Activated CD4-positive, alpha-beta memory T cell treated with anti-CD3 and anti-CD28 coated beads for 36 hours (primary cell): ENCODE data around the gene PTOV1. TPM values are rescaled to one million over a fixed set of nuclear protein-coding genes. Genes with fewer than 3 reads are reported as not detected.

Source experiments
- CTCF ChIA-PET: fragments of 350-600 bp; sonication (Branson Sonifier 250); formaldehyde crosslinking; loops from one replicate; lab custom pipeline; 2021; ENCODE audit warnings: antibody characterized with exemption, inconsistent platforms; lab: Charles Lee
- POLR2A ChIA-PET: fragments of 350-600 bp; sonication (Branson Sonifier 250); formaldehyde crosslinking; loops from one replicate; lab custom pipeline; 2021; ENCODE audit warnings: antibody characterized with exemption; lab: Charles Lee
- DNase-seq: peaks from one replicate; pipeline ENCODE4 v3.0.0-alpha.2; 2020
- H3K27ac Mint-ChIP-seq: one replicate; pipeline ENCODE4 v1.8.0; 2021; ENCODE audit warnings: mixed read lengths
- H3K27me3 Mint-ChIP-seq: one replicate; pipeline ENCODE4 v1.8.0; 2021; ENCODE audit warnings: mixed read lengths
- H3K36me3 Mint-ChIP-seq: one replicate; pipeline ENCODE4 v1.8.0; 2021; ENCODE audit warnings: mixed read lengths
- H3K4me1 Mint-ChIP-seq: one replicate; pipeline ENCODE4 v1.8.0; 2021; ENCODE audit warnings: low read depth, mixed read lengths
- H3K4me3 Mint-ChIP-seq: one replicate; pipeline ENCODE4 v1.8.0; 2021; ENCODE audit warnings: mild to moderate bottlenecking, mixed read lengths
- H3K9me3 Mint-ChIP-seq: one replicate; pipeline ENCODE4 v1.8.0; 2021; ENCODE audit warnings: mixed read lengths
- intact Hi-C: fragments of 100-400 bp; cut with micrococcal nuclease; formaldehyde crosslinking; loops from one replicate; pipeline ENCODE4 v1.15.1; 2023
- microRNA-seq: library from miRNA; unstranded; fragments of <30 nt; microRNA quantifications from one replicate; pipeline ENCODE4 v1.2.0, GENCODE V29; 2022; ENCODE audit warnings: borderline number of aligned reads, borderline microRNAs expressed, borderline replicate concordance
- total RNA-seq, 2 experiments: library from RNA; stranded (reverse); gene quantifications; one replicate each; pipeline ENCODE4 v1.2.3, GENCODE V29; 2021

PTOV1 gene
- total RNA-seq, 2 experiments from 2014 or later = 105 to 108 TPM

GRCh38 chr19:49895566-49896297 lies 44.8 kb downstream of the PTOV1 start:
- peak overlapping the region; percentile 100 for H3K27ac Mint-ChIP-seq
- intact Hi-C loops = loop anchor here (2.0 kb wide), 1 partner anchor 45 kb away; the partner anchor contains the start of gene PTOV1
- H3K4me1 Mint-ChIP-seq = peaks cover 71% of the 10 kb centered on the region
- ChIA-PET POLR2A (interaction anchor here (0.6 to 7.2 kb wide), 7 partner anchors 13 to 1430 kb away, joined by 5 to 77 read pairs (median 7); partner anchors contain the start of genes AKT1S1, ATF5, NUP62 and TBC1D17), CTCF (interaction anchor here (1.3 to 2.8 kb wide), 2 partner anchors 16 to 26 kb away, joined by 3 to 15 read pairs; no protein-coding TSS in a partner anchor)
- no peaks in the 10 kb centered on the region for H3K9me3 Mint-ChIP-seq
- DNase-seq = peak; percentile 83
- H3K36me3 Mint-ChIP-seq = peaks cover 43% of the 10 kb centered on the region
- peak overlapping the region; percentile 87 for H3K4me3 Mint-ChIP-seq
- H3K27me3 Mint-ChIP-seq = no peaks in the 10 kb centered on the region

GRCh38 chr19:49896863-49897621 lies 46.1 kb downstream of the PTOV1 start, which contains the start of gene IL4I1:
Gene IL4I1, minus strand, starts transcription at chr19:49896887. Its CDS starts 727 bp downstream, at chr19:49896160.
- Mint-ChIP-seq H3K4me3 (peak within 1 kb of the TSS; percentile 87), H3K36me3 (peaks cover 33% of the 10 kb centered on the region), H3K9me3 (no peaks in the 10 kb centered on the region), H3K27ac (peak within 1 kb of the TSS; percentile 100), H3K4me1 (peaks cover 62% of the 10 kb centered on the region), H3K27me3 (no peaks in the 10 kb centered on the region)
- peak; percentile 87 for DNase-seq
- ChIA-PET POLR2A (interaction anchor here (1.0 to 7.2 kb wide), 8 partner anchors 10 to 257 kb away, joined by 4 to 77 read pairs (median 6); partner anchors contain the start of genes AKT1S1, ATF5, NUP62 and TBC1D17), CTCF (interaction anchor here (1.0 to 1.4 kb wide), 2 partner anchors 15 to 345 kb away, joined by 3 to 14 read pairs; no protein-coding TSS in a partner anchor)
- intact Hi-C loops = loop anchor here (1.0 to 2.0 kb wide), 5 partner anchors 14 to 46 kb away; partner anchors contain the start of genes AKT1S1, ATF5, NUP62 and PTOV1

GRCh38 chr19:49904136-49904535 lies 53.2 kb downstream of the PTOV1 start:
- no peaks in the 10 kb centered on the region for H3K9me3 Mint-ChIP-seq
- H3K36me3 Mint-ChIP-seq = peaks cover 33% of the 10 kb centered on the region
- H3K4me1 Mint-ChIP-seq = peaks cover 49% of the 10 kb centered on the region
- ChIA-PET POLR2A (no interaction called here), CTCF (no interaction called here)
- H3K4me3 Mint-ChIP-seq = no peak overlapping the region
- intact Hi-C loops = no loop called here
- H3K27me3 Mint-ChIP-seq = no peaks in the 10 kb centered on the region
- peak overlapping the region; percentile 49 for H3K27ac Mint-ChIP-seq
- no peak for DNase-seq

DNA sequence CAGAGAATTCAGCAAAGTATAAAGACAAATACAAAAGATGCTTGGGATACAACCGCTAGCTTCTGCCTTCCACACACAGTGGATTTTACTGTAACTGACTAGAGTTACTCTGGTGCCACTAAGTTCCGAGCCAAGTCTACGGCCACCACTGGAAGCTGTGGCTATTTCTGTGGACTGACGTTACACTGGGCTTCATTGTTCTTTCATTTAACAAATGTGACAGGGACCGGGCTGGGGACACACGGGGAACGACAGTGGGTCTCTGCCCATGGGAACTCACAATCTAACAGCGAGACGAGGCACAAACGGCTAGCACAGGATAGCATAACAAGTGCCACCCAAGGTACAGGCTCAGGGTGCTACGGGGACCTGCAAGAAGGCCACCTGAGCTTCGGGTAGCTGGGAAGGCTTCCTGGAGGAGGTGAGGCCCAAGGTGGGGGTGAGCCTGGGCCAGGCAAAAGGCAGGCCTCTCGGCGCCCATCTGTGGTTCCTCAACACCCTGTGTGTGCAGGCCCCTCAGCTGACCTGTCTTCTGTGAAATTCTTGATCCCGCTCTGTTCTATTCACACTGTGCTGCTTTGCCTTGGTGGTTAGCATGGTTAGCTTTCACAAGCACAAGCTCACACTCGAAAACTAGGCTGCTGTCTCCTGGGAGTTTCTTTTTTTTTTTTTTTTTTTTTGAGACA lies 56.1 kb downstream of the PTOV1 start:
- POLR2A ChIA-PET = interaction anchor here (0.8 to 1.9 kb wide), 3 partner anchors 9 to 21 kb away, joined by 3 to 5 read pairs (median 4); no protein-coding TSS in a partner anchor
- Mint-ChIP-seq H3K9me3 (no peaks in the 10 kb centered on the region), H3K4me1 (peaks cover 69% of the 10 kb centered on the region), H3K36me3 (peaks cover 52% of the 10 kb centered on the region), H3K4me3 (no peak overlapping the region), H3K27me3 (no peaks in the 10 kb centered on the region), H3K27ac (peak overlapping the region; percentile 72)
- no peak for DNase-seq
- CTCF ChIA-PET = no interaction called here
- intact Hi-C loops = no loop called here

DNA sequence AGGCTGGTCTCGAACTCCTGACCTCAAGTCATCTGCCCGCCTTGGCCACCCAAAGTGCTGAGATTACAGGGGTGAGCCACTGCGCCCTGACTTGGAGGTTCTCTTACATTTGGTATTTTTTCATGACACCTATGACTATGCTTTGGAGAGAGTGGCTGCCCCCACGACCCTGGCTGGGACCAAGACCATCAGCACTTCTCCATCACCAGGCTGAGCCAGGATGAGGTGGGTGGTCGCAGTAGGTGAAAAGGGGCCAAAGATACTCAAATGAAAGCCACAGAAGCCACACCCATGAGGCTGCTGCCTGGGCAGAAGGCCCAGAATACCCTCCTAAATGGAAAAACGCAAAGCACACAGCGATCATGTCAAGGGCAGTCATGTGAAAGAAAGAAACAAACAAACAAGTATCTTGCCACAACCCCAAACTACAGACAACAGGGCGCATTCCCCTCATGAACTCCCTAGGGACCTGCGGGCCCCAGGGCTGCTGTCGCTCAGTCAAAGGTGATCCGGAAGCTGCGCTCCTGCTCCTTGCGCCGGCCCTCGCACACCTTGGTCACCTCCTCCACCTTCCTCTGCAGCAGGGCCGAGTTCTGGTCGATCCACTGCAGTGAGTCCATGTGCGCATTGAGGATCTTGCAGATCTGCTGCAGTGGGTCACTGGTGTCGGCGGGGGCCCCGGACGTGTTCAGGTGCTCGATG lies 56.9 kb downstream of the PTOV1 start:
- DNase-seq = peak; percentile 22
- H3K4me1 Mint-ChIP-seq = peaks cover 76% of the 10 kb centered on the region
- peaks cover 58% of the 10 kb centered on the region for H3K36me3 Mint-ChIP-seq
- no peaks in the 10 kb centered on the region for H3K27me3 Mint-ChIP-seq
- ChIA-PET CTCF (interaction anchor here (0.6 kb wide), 1 partner anchor 61 kb away, joined by 3 read pairs; no protein-coding TSS in a partner anchor), POLR2A (interaction anchor here (1.5 to 1.9 kb wide), 3 partner anchors 10 to 20 kb away, joined by 4 to 7 read pairs (median 5); no protein-coding TSS in a partner anchor)
- peak overlapping the region; percentile 72 for H3K27ac Mint-ChIP-seq
- intact Hi-C loops = no loop called here
- no peaks in the 10 kb centered on the region for H3K9me3 Mint-ChIP-seq
- H3K4me3 Mint-ChIP-seq = no peak overlapping the region

DNA sequence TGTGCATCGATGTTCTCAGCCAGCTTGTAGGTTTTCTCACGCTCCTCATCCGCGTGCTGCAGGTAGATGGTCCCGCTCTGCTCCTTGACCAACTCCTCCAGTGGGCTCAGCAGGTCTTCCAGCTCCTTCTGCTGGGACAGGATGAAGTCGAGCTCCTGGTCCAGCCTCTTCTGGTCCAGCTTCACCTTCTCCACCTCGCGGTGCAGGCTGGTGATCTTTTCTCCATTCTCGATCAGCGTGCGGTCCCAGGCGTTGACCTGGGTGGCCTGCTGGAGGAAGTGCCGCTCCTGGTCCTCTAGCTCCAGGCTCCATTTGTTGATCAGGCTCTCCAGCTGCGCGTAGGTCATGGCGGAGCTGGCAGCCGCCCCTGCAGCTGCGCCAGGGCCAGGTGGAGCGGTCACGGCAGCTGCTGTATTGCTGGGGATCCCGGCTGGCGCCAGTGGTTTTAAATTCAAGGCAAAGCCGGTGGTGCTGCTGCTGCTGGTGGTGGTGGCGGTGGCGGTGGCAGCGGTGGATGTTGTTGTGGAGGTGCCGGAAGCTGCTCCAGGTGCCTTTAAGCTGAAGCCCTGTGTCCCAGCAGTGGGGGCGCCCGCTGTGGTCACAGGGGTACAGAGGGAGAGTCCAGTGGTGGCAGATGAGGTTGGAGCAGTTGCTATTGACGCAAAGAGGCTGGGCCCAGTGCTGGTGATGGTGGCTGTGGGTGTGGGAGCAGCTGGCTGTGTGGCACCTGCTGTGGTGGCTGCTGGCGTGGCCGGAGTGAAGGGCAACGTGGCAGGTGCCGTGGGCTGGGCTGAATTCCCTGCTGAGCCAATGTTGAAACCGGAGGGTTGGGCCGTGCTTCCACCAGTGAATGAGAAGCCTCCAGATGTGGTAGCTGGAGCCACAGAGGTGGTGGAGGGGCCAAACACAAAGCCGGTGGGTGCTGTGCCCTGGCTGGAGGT lies 57.8 kb downstream of the PTOV1 start:
- Mint-ChIP-seq H3K4me3 (no peak overlapping the region), H3K27me3 (no peaks in the 10 kb centered on the region), H3K36me3 (peaks cover 66% of the 10 kb centered on the region), H3K9me3 (no peaks in the 10 kb centered on the region), H3K27ac (peak overlapping the region; percentile 72), H3K4me1 (peaks cover 78% of the 10 kb centered on the region)
- POLR2A ChIA-PET = interaction anchor here (1.0 to 1.9 kb wide), 3 partner anchors 11 to 19 kb away, joined by 4 to 7 read pairs (median 5); no protein-coding TSS in a partner anchor
- CTCF ChIA-PET = interaction anchor here (0.6 kb wide), 1 partner anchor 62 kb away, joined by 3 read pairs; no protein-coding TSS in a partner anchor
- intact Hi-C loops = no loop called here
- no peak for DNase-seq

DNA sequence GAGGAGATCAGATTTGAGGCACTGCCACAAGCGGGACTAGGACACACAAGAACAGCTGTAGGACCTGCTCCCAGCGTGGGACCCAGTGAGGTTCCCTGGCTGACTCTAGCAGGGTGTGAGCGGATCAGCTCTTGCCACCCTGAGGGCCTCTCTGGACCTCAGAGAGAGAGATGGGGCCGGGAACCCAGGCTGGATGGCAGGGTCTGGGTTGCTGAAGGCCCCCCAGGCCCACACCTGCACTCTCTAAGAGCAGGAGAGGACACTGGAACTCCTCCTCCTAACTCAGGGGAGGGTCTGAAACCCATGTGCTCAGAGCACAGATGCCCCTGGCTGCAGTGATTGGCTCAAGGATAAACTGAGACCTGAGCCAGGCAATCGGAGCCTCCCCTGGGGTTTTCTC lies 59.2 kb downstream of the PTOV1 start:
- Mint-ChIP-seq H3K27me3 (no peaks in the 10 kb centered on the region), H3K27ac (peak overlapping the region; percentile 97), H3K9me3 (no peaks in the 10 kb centered on the region), H3K4me1 (peaks cover 81% of the 10 kb centered on the region), H3K36me3 (peaks cover 78% of the 10 kb centered on the region), H3K4me3 (no peak overlapping the region)
- intact Hi-C loops = loop anchor here (2.0 kb wide), 1 partner anchor 19 kb away; the partner anchor contains the start of genes ATF5 and NUP62
- DNase-seq = no peak
- POLR2A ChIA-PET = interaction anchor here (0.6 to 3.6 kb wide), 2 partner anchors 15 to 799 kb away, joined by 3 to 77 read pairs; partner anchors contain the start of gene IL4I1
- CTCF ChIA-PET = interaction anchor here (0.7 to 3.7 kb wide), 2 partner anchors 20 to 28 kb away, joined by 3 to 11 read pairs; no protein-coding TSS in a partner anchor

Small RNAs within 50 kb of the gene (microRNA-seq; reads per million reads assigned to microRNA genes)
- 4.7 reads per million, percentile 12 among the genes with 10 or more reads in this experiment for gene MIR4749
- gene MIR4750 = 2.0 reads per million
- gene MIR6800 = not detected

Other genes starting within 250 kb of the PTOV1 start
- 10 to 100 TPM; 12.2 to 14.4 TPM for gene RRAS, start 211.0 kb upstream of the PTOV1 start, total RNA-seq
- gene SCAF1, start 208.9 kb upstream of the PTOV1 start, total RNA-seq = 10 to 100 TPM; 57.4 to 58.6 TPM
- gene IRF3, start 185.3 kb upstream of the PTOV1 start, total RNA-seq = 100 to 1,000 TPM; 143 to 156 TPM
- 10 to 100 TPM; 87.2 to 89.1 TPM for gene BCL2L12, start 185.2 kb upstream of the PTOV1 start, total RNA-seq
- gene PRMT1, start 173.9 kb upstream of the PTOV1 start, total RNA-seq = 100 to 1,000 TPM; 315 to 325 TPM
- gene ADM5, start 161.6 kb upstream of the PTOV1 start, total RNA-seq = 1 to 10 TPM; 2.9 to 3.0 TPM
- 1 to 10 TPM; 1.4 to 1.6 TPM for gene CPT1C, start 160.0 kb upstream of the PTOV1 start, total RNA-seq
- gene TSKS, start 87.9 kb upstream of the PTOV1 start, total RNA-seq = under 1 TPM; 0.40 to 0.63 TPM
- 10 to 100 TPM; 86.0 to 88.4 TPM for gene AP2A1, start 84.2 kb upstream of the PTOV1 start, total RNA-seq
- 10 to 100 TPM; 15.2 to 16.2 TPM for gene FUZ, start 37.9 kb upstream of the PTOV1 start, total RNA-seq
- gene MED25, start 32.9 kb upstream of the PTOV1 start, total RNA-seq = 10 to 100 TPM; 45.6 to 50.2 TPM
- gene PNKP, start 16.4 kb downstream of the PTOV1 start, total RNA-seq = 10 to 100 TPM; 88.7 to 98.6 TPM
- 10 to 100 TPM; 19.6 TPM for gene AKT1S1, start 26.2 kb downstream of the PTOV1 start, total RNA-seq
- gene TBC1D17, start 26.5 kb downstream of the PTOV1 start, total RNA-seq = 10 to 100 TPM; 32.5 to 34.7 TPM
- gene IL4I1, start 45.7 kb downstream of the PTOV1 start, total RNA-seq = 100 to 1,000 TPM; 108 to 111 TPM
- 10 to 100 TPM; 24.5 to 25.8 TPM for gene ATF5, start 78.0 kb downstream of the PTOV1 start, total RNA-seq
- gene NUP62, start 78.3 kb downstream of the PTOV1 start, total RNA-seq = 100 to 1,000 TPM; 160 to 171 TPM
- not detected for gene SIGLEC11, start 110.0 kb downstream of the PTOV1 start, total RNA-seq
- 10 to 100 TPM; 54.4 to 55.8 TPM for gene VRK3, start 174.2 kb downstream of the PTOV1 start, total RNA-seq
- 10 to 100 TPM in 1 of 2 experiments, 1 to 10 TPM in 1; 9.0 to 10.3 TPM for gene ZNF473, start 174.8 kb downstream of the PTOV1 start, total RNA-seq